Right lobe of liver (tissue), 4 donors: ENCODE results near the gene OPRL1.

Source experiments
- POLR2A ChIP-seq: fragments of 450-650 bp; IDR thresholded peaks from one replicate; pipeline ENCODE4 v1.6.1; 2017; ENCODE audit warnings: antibody characterized with exemption, mild to moderate bottlenecking
- TF ChIP-seq, protein P1 (sequence below), 4 donors: fragments of 200-600 bp in 3 of 4; fragments of 450-650 bp in 1 of 4; IDR thresholded peaks; one replicate each; pipeline versions ENCODE4 v1.5.1 to v1.8.0; 2016 to 2022; ENCODE audit warnings: antibody characterized with exemption in 4 of 4, mild to moderate bottlenecking in 2 of 4
- donor health status: DM: no; HTN: no; CAD: no.
- donor health status: DM: no; HTN: no; CAD: no.
- donor health status: DM: no; HTN: yes; CAD: no.

DNA sequence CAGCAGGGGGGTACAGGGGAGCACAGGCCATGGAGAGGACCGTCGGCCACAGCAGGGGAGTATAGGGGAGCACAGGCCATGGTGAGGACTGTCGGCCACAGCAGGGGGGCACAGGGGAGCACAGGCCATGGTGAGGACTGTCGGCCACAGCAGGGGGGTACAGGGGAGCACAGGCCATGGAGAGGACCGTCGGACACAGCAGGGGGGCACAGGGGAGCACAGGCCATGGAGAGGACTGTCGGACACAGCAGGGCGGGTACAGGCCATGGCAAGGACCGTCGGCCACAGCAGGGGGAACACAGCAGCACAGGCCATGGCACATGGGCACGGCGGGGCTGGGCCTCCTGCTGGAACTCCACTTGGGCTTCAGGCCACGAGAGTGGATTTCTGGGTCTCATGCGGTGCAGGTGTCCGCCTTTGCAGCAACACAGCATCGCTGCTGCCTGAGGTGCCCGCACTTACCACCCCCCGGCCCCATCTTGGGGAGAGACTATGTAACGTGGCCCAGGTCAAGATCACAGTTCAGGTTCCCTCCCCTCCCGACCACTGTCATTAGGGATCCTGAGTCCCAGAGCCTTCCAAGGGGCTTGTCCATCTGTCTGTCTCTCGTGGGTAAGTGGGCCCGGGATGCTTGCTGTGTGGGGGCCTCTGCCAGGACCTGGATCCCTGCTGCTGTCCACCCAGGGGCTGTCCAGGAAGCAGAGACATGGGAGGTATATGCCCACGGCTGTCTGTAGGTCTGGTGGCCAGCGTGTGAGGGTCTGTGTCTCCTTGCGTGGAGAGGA lies 25.0 kb downstream of the OPRL1 start:
- TF ChIP-seq, protein P1, sequence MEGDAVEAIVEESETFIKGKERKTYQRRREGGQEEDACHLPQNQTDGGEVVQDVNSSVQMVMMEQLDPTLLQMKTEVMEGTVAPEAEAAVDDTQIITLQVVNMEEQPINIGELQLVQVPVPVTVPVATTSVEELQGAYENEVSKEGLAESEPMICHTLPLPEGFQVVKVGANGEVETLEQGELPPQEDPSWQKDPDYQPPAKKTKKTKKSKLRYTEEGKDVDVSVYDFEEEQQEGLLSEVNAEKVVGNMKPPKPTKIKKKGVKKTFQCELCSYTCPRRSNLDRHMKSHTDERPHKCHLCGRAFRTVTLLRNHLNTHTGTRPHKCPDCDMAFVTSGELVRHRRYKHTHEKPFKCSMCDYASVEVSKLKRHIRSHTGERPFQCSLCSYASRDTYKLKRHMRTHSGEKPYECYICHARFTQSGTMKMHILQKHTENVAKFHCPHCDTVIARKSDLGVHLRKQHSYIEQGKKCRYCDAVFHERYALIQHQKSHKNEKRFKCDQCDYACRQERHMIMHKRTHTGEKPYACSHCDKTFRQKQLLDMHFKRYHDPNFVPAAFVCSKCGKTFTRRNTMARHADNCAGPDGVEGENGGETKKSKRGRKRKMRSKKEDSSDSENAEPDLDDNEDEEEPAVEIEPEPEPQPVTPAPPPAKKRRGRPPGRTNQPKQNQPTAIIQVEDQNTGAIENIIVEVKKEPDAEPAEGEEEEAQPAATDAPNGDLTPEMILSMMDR (IDR thresholded peaks at IDR 0.05): no peak
- no peak for TF ChIP-seq POLR2A
